ENCODE results near the gene ADAMTS2.

ADAMTS2 gene

GRCh38 chr5:179184521-179185050 lies 160.7 kb downstream of the ADAMTS2 start:
- Mint-ChIP-seq H3K36me3 (peaks cover 0 to 1% of the 10 kb centered on the region in 2 donors), H3K4me3 (no peak overlapping the region), H3K27ac (no peak overlapping the region), H3K9me3 (no peaks in the 10 kb centered on the region), H3K4me1 (no peaks in the 10 kb centered on the region), H3K27me3 (peaks cover 30 to 38% of the 10 kb centered on the region in 2 donors)
- no peak for ATAC-seq (replicated peaks)
- no peak for DNase-seq

GRCh38 chr5:179183481-179183880 lies 161.8 kb downstream of the ADAMTS2 start:
- Mint-ChIP-seq H3K4me3 (no peak overlapping the region), H3K27me3 (peaks cover 30 to 42% of the 10 kb centered on the region in 2 donors), H3K27ac (peak overlapping the region; percentile 14), H3K9me3 (peaks cover 0 to 2% of the 10 kb centered on the region in 2 donors), H3K4me1 (no peaks in the 10 kb centered on the region), H3K36me3 (peaks cover 0 to 1% of the 10 kb centered on the region in 2 donors)
- DNase-seq, result no peak
- no peak for ATAC-seq (replicated peaks)

- DNase-seq, result no peak
- H3K4me1 Mint-ChIP-seq, result no peaks in the 10 kb centered on the region
These were observed 162.7 kb downstream of the ADAMTS2 start for GRCh38 chr5:179182601-179183000.

GRCh38 chr5:179181988-179182387 lies 163.3 kb downstream of the ADAMTS2 start:
- no peaks in the 10 kb centered on the region for H3K4me1 Mint-ChIP-seq
- H3K27ac Mint-ChIP-seq, result no peak overlapping the region
- peaks cover 0 to 1% of the 10 kb centered on the region in 2 donors for H3K36me3 Mint-ChIP-seq
- H3K27me3 Mint-ChIP-seq, result peaks cover 32 to 44% of the 10 kb centered on the region in 2 donors
- no peak for ATAC-seq (replicated peaks)
- peaks cover 0 to 3% of the 10 kb centered on the region in 2 donors for H3K9me3 Mint-ChIP-seq
- H3K4me3 Mint-ChIP-seq, result no peak overlapping the region
- no peak for DNase-seq

More at GRCh38 chr5:179182601-179183000, 162.7 kb downstream of the ADAMTS2 start:
- peaks cover 0 to 1% of the 10 kb centered on the region in 2 donors for H3K36me3 Mint-ChIP-seq
- H3K27me3 Mint-ChIP-seq, result peaks cover 30 to 47% of the 10 kb centered on the region in 2 donors
- no peak for ATAC-seq (replicated peaks)
- H3K9me3 Mint-ChIP-seq, result peaks cover 0 to 3% of the 10 kb centered on the region in 2 donors
- no peak overlapping the region for H3K4me3 Mint-ChIP-seq
- H3K27ac Mint-ChIP-seq, result no peak overlapping the region

- Mint-ChIP-seq H3K9me3 (peaks cover 0 to 3% of the 10 kb centered on the region in 2 donors), H3K36me3 (peaks cover 0 to 1% of the 10 kb centered on the region in 2 donors), H3K4me1 (no peaks in the 10 kb centered on the region), H3K4me3 (no peak overlapping the region), H3K27me3 (peaks cover 39 to 41% of the 10 kb centered on the region in 2 donors), H3K27ac (no peak overlapping the region)
- ATAC-seq (replicated peaks), result no peak
- DNase-seq, result no peak
These were observed 164.2 kb downstream of the ADAMTS2 start for GRCh38 chr5:179180921-179181645.

GRCh38 chr5:179180061-179180610 lies 165.1 kb downstream of the ADAMTS2 start:
- H3K36me3 Mint-ChIP-seq, result peaks cover 0 to 1% of the 10 kb centered on the region in 2 donors
- no peak overlapping the region for H3K4me3 Mint-ChIP-seq
- H3K4me1 Mint-ChIP-seq, result no peaks in the 10 kb centered on the region
- no peak overlapping the region for H3K27ac Mint-ChIP-seq
- ATAC-seq (replicated peaks) (no peak), DNase-seq (no peak)
- H3K9me3 Mint-ChIP-seq, result peaks cover 0 to 3% of the 10 kb centered on the region in 2 donors
- peaks cover 38 to 40% of the 10 kb centered on the region in 2 donors for H3K27me3 Mint-ChIP-seq

- DNase-seq (no peak), ATAC-seq (replicated peaks) (no peak)
- H3K4me3 Mint-ChIP-seq, result no peak overlapping the region
- H3K27ac Mint-ChIP-seq, result no peak overlapping the region
- no peaks in the 10 kb centered on the region for H3K36me3 Mint-ChIP-seq
- H3K27me3 Mint-ChIP-seq, result peaks cover 26 to 28% of the 10 kb centered on the region in 2 donors
- peaks cover 0 to 3% of the 10 kb centered on the region in 2 donors for H3K9me3 Mint-ChIP-seq
- no peaks in the 10 kb centered on the region for H3K4me1 Mint-ChIP-seq
These were observed 167.3 kb downstream of the ADAMTS2 start for GRCh38 chr5:179177711-179178575.

GRCh38 chr5:179176571-179177230 lies 168.6 kb downstream of the ADAMTS2 start:
- DNase-seq (no peak), ATAC-seq (replicated peaks) (no peak)
- H3K4me1 Mint-ChIP-seq, result no peaks in the 10 kb centered on the region
- peaks cover 19 to 20% of the 10 kb centered on the region in 2 donors for H3K27me3 Mint-ChIP-seq
- no peak overlapping the region for H3K27ac Mint-ChIP-seq
- no peaks in the 10 kb centered on the region for H3K36me3 Mint-ChIP-seq
- H3K9me3 Mint-ChIP-seq, result peaks cover 0 to 3% of the 10 kb centered on the region in 2 donors
- H3K4me3 Mint-ChIP-seq, result no peak overlapping the region

GRCh38 chr5:179176166-179176565 lies 169.1 kb downstream of the ADAMTS2 start:
- no peak overlapping the region for H3K4me3 Mint-ChIP-seq
- ATAC-seq (replicated peaks) (no peak), DNase-seq (no peak)
- peaks cover 17 to 19% of the 10 kb centered on the region in 2 donors for H3K27me3 Mint-ChIP-seq
- no peak overlapping the region for H3K27ac Mint-ChIP-seq
- no peaks in the 10 kb centered on the region for H3K4me1 Mint-ChIP-seq
- peaks cover 0 to 3% of the 10 kb centered on the region in 2 donors for H3K9me3 Mint-ChIP-seq
- no peaks in the 10 kb centered on the region for H3K36me3 Mint-ChIP-seq

GRCh38 chr5:179171816-179172745 lies 173.2 kb downstream of the ADAMTS2 start:
- H3K4me3 Mint-ChIP-seq, result no peak overlapping the region
- peaks cover 21 to 27% of the 10 kb centered on the region in 2 donors for H3K27me3 Mint-ChIP-seq
- no peak for DNase-seq
- peaks cover 3 to 9% of the 10 kb centered on the region in 2 donors for H3K4me1 Mint-ChIP-seq
- H3K9me3 Mint-ChIP-seq, result no peaks in the 10 kb centered on the region
- no peak overlapping the region for H3K27ac Mint-ChIP-seq
- ATAC-seq (replicated peaks), result no peak
- H3K36me3 Mint-ChIP-seq, result no peaks in the 10 kb centered on the region

GRCh38 chr5:179171251-179171815 lies 173.9 kb downstream of the ADAMTS2 start:
- no peak overlapping the region for H3K27ac Mint-ChIP-seq
- DNase-seq (no peak), ATAC-seq (replicated peaks) (no peak)
- H3K27me3 Mint-ChIP-seq, result peaks cover 15 to 27% of the 10 kb centered on the region in 2 donors
- H3K4me1 Mint-ChIP-seq, result peaks cover 3 to 9% of the 10 kb centered on the region in 2 donors
- H3K36me3 Mint-ChIP-seq, result no peaks in the 10 kb centered on the region
- H3K4me3 Mint-ChIP-seq, result no peak overlapping the region
- H3K9me3 Mint-ChIP-seq, result no peaks in the 10 kb centered on the region

- H3K27ac Mint-ChIP-seq, result no peak overlapping the region
- no peak for ATAC-seq (replicated peaks)
- peaks cover 13 to 27% of the 10 kb centered on the region in 2 donors for H3K27me3 Mint-ChIP-seq
- H3K9me3 Mint-ChIP-seq, result no peaks in the 10 kb centered on the region
- H3K4me1 Mint-ChIP-seq, result peaks cover 3 to 9% of the 10 kb centered on the region in 2 donors
- no peak overlapping the region for H3K4me3 Mint-ChIP-seq
- no peaks in the 10 kb centered on the region for H3K36me3 Mint-ChIP-seq
- no peak for DNase-seq
These were observed 174.7 kb downstream of the ADAMTS2 start for GRCh38 chr5:179170606-179171005.

- Mint-ChIP-seq H3K9me3 (no peaks in the 10 kb centered on the region), H3K4me3 (no peak overlapping the region), H3K27me3 (peaks cover 13 to 27% of the 10 kb centered on the region in 2 donors), H3K27ac (no peak overlapping the region), H3K4me1 (peaks cover 3 to 9% of the 10 kb centered on the region in 2 donors), H3K36me3 (no peaks in the 10 kb centered on the region)
- no peak for DNase-seq
- no peak for ATAC-seq (replicated peaks)
These were observed 175.4 kb downstream of the ADAMTS2 start for GRCh38 chr5:179169836-179170235.
